ENCODE measurements around the gene TDRKH.

DNA sequence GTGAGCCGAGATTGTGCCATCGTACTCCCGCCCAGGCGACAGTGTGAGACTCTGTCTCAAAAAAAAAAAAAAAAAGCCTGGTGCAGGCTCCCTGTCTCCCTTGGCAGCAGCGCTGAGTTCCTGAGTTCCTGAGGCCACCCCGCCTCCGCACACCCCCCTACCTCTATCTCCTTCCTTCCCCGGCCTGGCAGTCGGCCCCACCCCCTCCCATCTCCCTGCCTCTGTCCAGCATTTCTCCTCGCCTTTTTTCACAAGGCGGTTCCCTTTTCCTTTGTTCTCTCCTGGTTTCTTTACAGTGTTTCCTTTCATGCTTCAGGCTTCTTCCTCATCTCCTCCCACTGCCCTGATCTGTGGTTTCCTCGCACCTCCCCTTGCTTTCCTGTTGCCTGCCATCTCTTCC lies 38.6 kb upstream of the TDRKH start:
- TF ChIP-seq CTCF (IDR thresholded peaks at IDR 0.05; ENCODE audit: borderline replicate concordance, extremely low read depth, low read length, poor library complexity, severe bottlenecking) (no peak), EZH2 (IDR thresholded peaks at IDR 0.05; ENCODE audit: borderline replicate concordance, low read depth, low read length, severe bottlenecking) (no peak)

All from DND-41 (cell line).